H1 (cell line): ENCODE results near the gene ZNF469. TPM values are rescaled to one million over a fixed set of nuclear protein-coding genes. Genes with fewer than 3 reads are reported as not detected.

Source experiments
- CTCF ChIA-PET: fragments of 300-600 bp; sonication (Branson Sonifier 250); formaldehyde crosslinking; loops from one replicate; lab custom pipeline; 2021; ENCODE audit not compliant: partially characterized antibody; lab: Charles Lee
- POLR2A ChIA-PET: fragments of 300-600 bp; sonication (Branson Sonifier 250); formaldehyde crosslinking; loops from one replicate; lab custom pipeline; 2021; ENCODE audit warnings: inconsistent platforms; ENCODE audit not compliant: partially characterized antibody; lab: Charles Lee
- DNase-seq, 2 experiments: peaks; one replicate each; pipeline versions ENCODE4 v3.0.0 to v3.0.0-alpha.2; 2010 to 2022; ENCODE audit warnings: low spot score in 2 of 2, low read depth in 1 of 2, mixed read lengths in 1 of 2
- FAIRE-seq: peaks from 2 replicates; lab custom pipeline; 2011; peaks lifted over from hg19 to GRCh38; lab: Jason Lieb, UNC
- H2AFZ ChIP-seq: 2 replicates; pipeline ENCODE4 v1.8.1; 2012; ENCODE audit warnings: low read length, inconsistent platforms
- H2AK5ac ChIP-seq: 2 replicates; pipeline ENCODE4 v1.6.1; 2013; ENCODE audit warnings: low read depth, low read length
- H2BK120ac ChIP-seq: replicated peaks from 2 replicates; pipeline ENCODE3; 2013; ENCODE audit warnings: low read depth, low read length, inconsistent platforms
- H2BK12ac ChIP-seq: 2 replicates; pipeline ENCODE4 v1.6.1; 2013; ENCODE audit warnings: low read depth, low read length
- H2BK15ac ChIP-seq: 2 replicates; pipeline ENCODE4 v1.6.1; 2013; ENCODE audit warnings: low read length
- H2BK20ac ChIP-seq: 2 replicates; pipeline ENCODE4 v1.6.1; 2013; ENCODE audit warnings: low read length
- H2BK5ac ChIP-seq: 2 replicates; pipeline ENCODE4 v1.6.1; 2013; ENCODE audit warnings: low read depth, low read length
- H3K14ac ChIP-seq: 2 replicates; pipeline ENCODE4 v1.6.1; 2013; ENCODE audit warnings: inconsistent platforms; ENCODE audit not compliant: insufficient read length
- H3K18ac ChIP-seq: 2 replicates; pipeline ENCODE4 v1.6.1; 2013; ENCODE audit warnings: low read length; ENCODE audit errors: extremely low read depth
- H3K23ac ChIP-seq: 2 replicates; pipeline ENCODE4 v1.6.1; 2013; ENCODE audit warnings: inconsistent platforms; ENCODE audit not compliant: insufficient read length
- H3K23me2 ChIP-seq: 2 replicates; pipeline ENCODE4 v1.6.1; 2013; ENCODE audit warnings: low read depth, low read length
- H3K27ac ChIP-seq: 2 replicates; pipeline ENCODE4 v1.6.1; 2011; ENCODE audit warnings: low read depth, low read length, inconsistent platforms
- H3K27me3 ChIP-seq, 4 experiments: replicated peaks in 1 of 4; 1 replicate in 1 of 4; 2 replicates in 3 of 4; pipeline versions ENCODE4 v1.6.1 to v1.8.1; 2011 to 2013; ENCODE audit warnings: low read length in 3 of 4, mild to moderate bottlenecking in 3 of 4, inconsistent platforms in 2 of 4, mixed read lengths in 2 of 4, moderate library complexity in 1 of 4; ENCODE audit not compliant: control insufficient read depth in 3 of 4, insufficient read depth in 3 of 4; ENCODE audit errors: extremely low read depth in 1 of 4
- H3K36me3 ChIP-seq, 4 experiments: 2 replicates each; pipeline versions ENCODE4 v1.6.1 to v1.8.1; 2011 to 2013; ENCODE audit warnings: mild to moderate bottlenecking in 4 of 4, low read length in 3 of 4, moderate library complexity in 2 of 4, control low read depth in 1 of 4, inconsistent platforms in 1 of 4; ENCODE audit not compliant: insufficient read depth in 4 of 4, control insufficient read depth in 2 of 4
- H3K4ac ChIP-seq: replicated peaks from 2 replicates; pipeline ENCODE3; 2013; ENCODE audit warnings: low read length, low read depth, mixed read lengths, inconsistent platforms; ENCODE audit not compliant: insufficient read length
- H3K4me1 ChIP-seq, 4 experiments: replicated peaks in 1 of 4; 1 replicate in 1 of 4; 2 replicates in 3 of 4; pipeline versions ENCODE4 v1.6.1 to v1.8.1; 2011 to 2013; ENCODE audit warnings: low read length in 3 of 4, inconsistent platforms in 2 of 4, mixed read lengths in 1 of 4; ENCODE audit not compliant: insufficient read depth in 4 of 4, control insufficient read depth in 3 of 4
- H3K4me2 ChIP-seq, 2 experiments: 2 replicates each; pipeline versions ENCODE4 v1.6.1 to v1.8.1; 2011 to 2013; ENCODE audit warnings: low read depth in 2 of 2, low read length in 2 of 2, control low read depth in 1 of 2, inconsistent platforms in 1 of 2, mild to moderate bottlenecking in 1 of 2; ENCODE audit not compliant: insufficient read depth in 1 of 2
- H3K4me3 ChIP-seq, 4 experiments: fragments of 200-600, 300-600 bp in 1 of 4; sonication (generic), shearing (Covaris generic), sonication (Bioruptor Twin) in 1 of 4; 2 replicates each; pipeline versions ENCODE4 v1.5.1 to v1.8.1; 2011 to 2016; ENCODE audit warnings: low read length in 4 of 4, low read depth in 3 of 4, control low read depth in 2 of 4, inconsistent platforms in 2 of 4, mild to moderate bottlenecking in 2 of 4, mixed read lengths in 1 of 4, moderate library complexity in 1 of 4; ENCODE audit not compliant: insufficient read depth in 2 of 4; ENCODE audit errors: extremely low read depth in 1 of 4
- H3K56ac ChIP-seq: replicated peaks from 2 replicates; pipeline ENCODE3; 2013; ENCODE audit warnings: low read depth, mild to moderate bottlenecking, mixed read lengths, low read length, inconsistent platforms; ENCODE audit not compliant: insufficient read length
- H3K79me1 ChIP-seq: 2 replicates; pipeline ENCODE4 v1.6.1; 2013; ENCODE audit warnings: low read depth, low read length, control low read depth
- H3K79me2 ChIP-seq, 2 experiments: 2 replicates each; pipeline versions ENCODE4 v1.6.1 to v1.8.1; 2012 to 2013; ENCODE audit warnings: low read length in 2 of 2, mild to moderate bottlenecking in 2 of 2, inconsistent platforms in 1 of 2; ENCODE audit not compliant: insufficient read depth in 2 of 2, control insufficient read depth in 1 of 2
- H3K9ac ChIP-seq, 4 experiments: replicated peaks in 1 of 4; 1 replicate in 1 of 4; 2 replicates in 3 of 4; pipeline versions ENCODE4 v1.6.1 to v1.8.1; 2011 to 2013; ENCODE audit warnings: low read depth in 3 of 4, low read length in 3 of 4, control low read depth in 2 of 4, mild to moderate bottlenecking in 2 of 4, moderate library complexity in 2 of 4, inconsistent platforms in 1 of 4; ENCODE audit errors: extremely low read depth in 1 of 4
- H3K9me3 ChIP-seq, 2 experiments: 2 replicates each; pipeline versions ENCODE4 v1.6.1 to v1.8.1; 2012 to 2013; ENCODE audit warnings: mild to moderate bottlenecking in 2 of 2, moderate library complexity in 2 of 2, control low read depth in 1 of 2, inconsistent platforms in 1 of 2, low read depth in 1 of 2, low read length in 1 of 2, mixed read lengths in 1 of 2; ENCODE audit not compliant: insufficient read depth in 2 of 2
- H4K20me1 ChIP-seq, 2 experiments: replicated peaks in 1 of 2; 2 replicates each; pipeline versions ENCODE3 to v1.8.1; 2011 to 2013; ENCODE audit warnings: inconsistent platforms in 2 of 2, low read length in 2 of 2, mild to moderate bottlenecking in 1 of 2; ENCODE audit not compliant: insufficient read depth in 2 of 2, control insufficient read depth in 1 of 2
- H4K5ac ChIP-seq: 2 replicates; pipeline ENCODE4 v1.6.1; 2013; ENCODE audit warnings: low read length, low read depth, mixed read lengths, inconsistent platforms; ENCODE audit not compliant: insufficient read length
- H4K8ac ChIP-seq: 2 replicates; pipeline ENCODE4 v1.8.0; 2013; ENCODE audit warnings: mild to moderate bottlenecking, moderate library complexity, low read length, inconsistent platforms; ENCODE audit not compliant: insufficient read depth; ENCODE audit errors: extremely low read depth
- H4K91ac ChIP-seq: replicated peaks from 2 replicates; pipeline ENCODE3; 2013; ENCODE audit warnings: low read length, mixed read lengths, inconsistent platforms; ENCODE audit not compliant: insufficient read length
- KDM1A ChIP-seq: fragments of 200-600, 300-600 bp; sonication (generic); IDR thresholded peaks from 2 replicates; pipeline ENCODE4 v1.7.1; 2016; ENCODE audit warnings: mild to moderate bottlenecking, low read length, borderline replicate concordance
- WGBS, 2 experiments: shearing (Covaris generic) in 1 of 2; methylation state at CpG; one replicate each; pipeline versions ENCODE4 v1.1.6 to v1.1.7; 2013 to 2015; ENCODE audit warnings: low lambda C conversion rate in 2 of 2, mixed read lengths in 2 of 2, inconsistent platforms in 1 of 2, low coverage in 1 of 2, missing lambda C conversion rate in 1 of 2; ENCODE audit not compliant: insufficient replicate concordance in 2 of 2, insufficient coverage in 1 of 2, insufficient read length in 1 of 2; ENCODE audit errors: extremely low coverage in 1 of 2, missing lambda C conversion rate in 1 of 2; 5-methylcytosine and 5-hydroxymethylcytosine counted together
- polyA plus RNA-seq, 7 experiments: library from polyadenylated mRNA; depleted of rRNA in 3 of 7; stranded (reverse) in 5 of 7; unstranded in 2 of 7; fragments of >200 nt in 5 of 7; fragments of 200-250 nt in 2 of 7; gene quantifications; 1 replicate in 5 of 7; 2 replicates in 1 of 7; 4 replicates in 1 of 7; pipeline versions ENCODE4 v1.2.1 to v1.2.3, GENCODE V29; 2011 to 2013; ENCODE audit warnings: missing spikeins in 2 of 7, mixed read lengths in 2 of 7
- total RNA-seq: library from RNA; stranded (reverse); fragmentation: NEBNext Ultra II Directional; extraction: Animal tissue kit (Norgen Biotek cat#: 25700); gene quantifications from 2 replicates; pipeline ENCODE4 v1.2.1, GENCODE V29; 2021

ZNF469 gene
- total and polyA plus RNA-seq, 2 of the 8 experiments (the other 6 are each of a cell fraction or from before 2014, with no cell fraction given) = 0.30 to 1.8 TPM

- H3K4me3 ChIP-seq = no peak overlapping the region
- WGBS, 2 experiments = 87% methylated on average over 15 of the region's 15 CpGs; no CpG with 5 or more reads in 1 of the 2 experiments
- peak overlapping the region; percentile 98 for H2AK5ac ChIP-seq
- no peak for TF ChIP-seq KDM1A
Measured at GRCh38 chr16:88356124-88356726, 26.5 kb upstream of the ZNF469 start.

More at GRCh38 chr16:88356124-88356726, 26.5 kb upstream of the ZNF469 start:
- POLR2A ChIA-PET = no interaction called here
- no peak overlapping the region for H4K91ac ChIP-seq
- peaks cover 5 to 6% of the 10 kb centered on the region in 2 experiments; a peak in 1 of 4 replicates for H3K9me3 ChIP-seq
- no peak overlapping the region for H2BK20ac ChIP-seq
- H4K20me1 ChIP-seq = no peaks in the 10 kb centered on the region
- H3K27me3 ChIP-seq = no peaks in the 10 kb centered on the region
- H3K9ac ChIP-seq = no peak overlapping the region; a peak in 1 of 7 replicates
- no peak overlapping the region for H3K27ac ChIP-seq
- no peak overlapping the region for H4K5ac ChIP-seq
- no peaks in the 10 kb centered on the region for H3K79me1 ChIP-seq
- peak overlapping the region; percentile 98 for H2BK15ac ChIP-seq
- H2BK120ac ChIP-seq = no peak overlapping the region
- no peak overlapping the region for H3K23ac ChIP-seq
- no peaks in the 10 kb centered on the region for H3K36me3 ChIP-seq
- H3K79me2 ChIP-seq = no peaks in the 10 kb centered on the region
- H2AFZ ChIP-seq = no peak overlapping the region
- H2BK12ac ChIP-seq = peak overlapping the region; percentile 92; the same call in 1 of the 2 replicates
- DNase-seq (no peak), FAIRE-seq (no peak)
- no peak overlapping the region for H3K56ac ChIP-seq
- H3K4ac ChIP-seq = no peak overlapping the region
- no peak overlapping the region for H3K14ac ChIP-seq
- H2BK5ac ChIP-seq = no peak overlapping the region
- no peak overlapping the region for H3K4me2 ChIP-seq
- no peaks in the 10 kb centered on the region for H3K23me2 ChIP-seq
- no peak overlapping the region for H4K8ac ChIP-seq
- H3K4me1 ChIP-seq = peaks cover 0 to 17% (median 9%) of the 10 kb centered on the region in 4 experiments; a peak in 6 of 7 replicates
- CTCF ChIA-PET = interaction anchor here (0.6 to 2.4 kb wide), 4 partner anchors 11 to 212 kb away, joined by 3 to 8 read pairs (median 3); no protein-coding TSS in a partner anchor
- no peak overlapping the region for H3K18ac ChIP-seq
